Measurements from ENCODE around the gene DCLRE1B.

DCLRE1B gene

DNA sequence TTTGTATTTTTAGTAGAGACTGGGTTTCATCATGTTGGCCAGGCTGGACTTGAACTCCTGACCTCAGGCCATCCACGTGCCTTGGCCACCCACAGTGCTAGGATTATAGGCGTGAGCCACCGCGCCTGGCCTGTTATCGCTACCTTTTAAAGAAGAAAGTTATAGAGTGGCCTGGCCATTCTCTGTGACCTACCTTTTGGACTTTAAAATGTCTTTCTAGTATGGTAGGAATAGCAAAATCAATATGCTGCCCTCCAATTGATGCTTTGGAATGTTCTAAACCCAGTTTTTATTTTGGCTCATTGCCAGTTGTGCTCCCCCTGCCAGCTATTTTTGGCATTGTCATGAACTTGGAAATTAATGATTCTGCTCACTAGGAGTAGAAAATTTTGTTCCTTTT is 43.9 kb downstream of the DCLRE1B start:
- Histone ChIP-seq H3K9me3 (ENCODE audit: insufficient read depth, low read length) (no peaks in the 10 kb centered on the region), H3K4me1 (ENCODE audit: insufficient read depth, insufficient read length) (no peaks in the 10 kb centered on the region), H3K4me3 (ENCODE audit: insufficient read length, low read depth) (no peak overlapping the region), H3K36me3 (ENCODE audit: insufficient read depth, insufficient read length, low read length) (peaks cover 26% of the 10 kb centered on the region), H3K27me3 (ENCODE audit: insufficient read depth, insufficient read length) (no peaks in the 10 kb centered on the region), H3K9ac (ENCODE audit: insufficient read length, low read depth) (no peak overlapping the region)
- no peak for DNase-seq (ENCODE audit: low read depth, low spot score)
- TF ChIP-seq SUZ12 (IDR thresholded peaks at IDR 0.05; ENCODE audit: extremely low read depth, insufficient read depth, insufficient read length) (no peak), YY1 (IDR thresholded peaks at IDR 0.05; ENCODE audit: insufficient read depth, insufficient read length) (no peak), ZNF274 (IDR thresholded peaks at IDR 0.05; ENCODE audit: low read depth, low read length) (no peak)

DNA sequence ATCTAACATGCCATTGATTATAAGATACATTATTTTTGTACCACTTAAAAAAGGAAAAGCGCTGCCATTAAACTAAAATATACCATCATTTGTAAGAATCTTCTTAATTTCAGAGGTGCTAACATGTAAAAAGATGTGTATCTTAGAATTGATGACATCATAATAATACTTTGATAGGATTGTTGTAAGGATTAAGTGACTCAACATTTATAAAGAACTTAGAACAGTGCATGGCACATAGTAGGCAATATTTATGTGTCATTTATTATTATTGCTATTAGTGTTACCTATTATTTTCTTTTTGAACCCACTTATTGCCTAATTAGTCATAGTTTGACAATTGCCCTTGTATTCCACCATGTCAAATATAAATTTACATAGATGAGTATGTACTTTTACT is 45.8 kb downstream of the DCLRE1B start:
- TF ChIP-seq SUZ12 (IDR thresholded peaks at IDR 0.05; ENCODE audit: extremely low read depth, insufficient read depth, insufficient read length) (no peak), YY1 (IDR thresholded peaks at IDR 0.05; ENCODE audit: insufficient read depth, insufficient read length) (no peak), ZNF274 (IDR thresholded peaks at IDR 0.05; ENCODE audit: low read depth, low read length) (no peak)
- H3K27me3 ChIP-seq (ENCODE audit: insufficient read depth, insufficient read length), result no peaks in the 10 kb centered on the region
- H3K36me3 ChIP-seq (ENCODE audit: insufficient read depth, insufficient read length, low read length), result peaks cover 37% of the 10 kb centered on the region
- H3K9me3 ChIP-seq (ENCODE audit: insufficient read depth, low read length), result no peaks in the 10 kb centered on the region
- H3K4me3 ChIP-seq (ENCODE audit: insufficient read length, low read depth), result no peak overlapping the region
- no peak overlapping the region for H3K9ac ChIP-seq (ENCODE audit: insufficient read length, low read depth)
- DNase-seq (ENCODE audit: low read depth, low spot score), result no peak
- no peaks in the 10 kb centered on the region for H3K4me1 ChIP-seq (ENCODE audit: insufficient read depth, insufficient read length)

DNA sequence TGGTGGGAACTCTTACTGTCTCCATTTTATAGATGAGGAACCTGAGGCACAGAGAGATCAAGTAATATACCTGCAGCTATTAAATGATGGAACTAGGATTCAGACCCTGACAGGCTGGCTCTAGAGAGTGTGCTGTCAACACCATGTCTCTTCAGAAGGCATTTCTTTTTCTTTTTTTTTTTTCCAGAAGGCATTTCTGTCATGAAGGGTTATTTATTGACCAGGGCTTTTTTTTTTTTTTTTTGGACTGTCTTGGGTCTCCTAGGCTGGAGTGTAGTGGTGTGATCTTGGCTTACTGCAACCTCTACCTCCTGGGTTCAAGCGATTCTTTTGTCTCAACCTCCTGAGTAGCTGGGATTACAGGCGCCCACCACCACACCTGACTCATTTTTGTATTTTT is 46.6 kb downstream of the DCLRE1B start:
- Histone ChIP-seq H3K4me3 (ENCODE audit: insufficient read length, low read depth) (no peak overlapping the region), H3K9ac (ENCODE audit: insufficient read length, low read depth) (no peak overlapping the region), H3K4me1 (ENCODE audit: insufficient read depth, insufficient read length) (no peaks in the 10 kb centered on the region), H3K36me3 (ENCODE audit: insufficient read depth, insufficient read length, low read length) (peaks cover 42% of the 10 kb centered on the region), H3K27me3 (ENCODE audit: insufficient read depth, insufficient read length) (no peaks in the 10 kb centered on the region), H3K9me3 (ENCODE audit: insufficient read depth, low read length) (no peaks in the 10 kb centered on the region)
- DNase-seq (ENCODE audit: low read depth, low spot score), result no peak
- TF ChIP-seq SUZ12 (IDR thresholded peaks at IDR 0.05; ENCODE audit: extremely low read depth, insufficient read depth, insufficient read length) (no peak), ZNF274 (IDR thresholded peaks at IDR 0.05; ENCODE audit: low read depth, low read length) (no peak), YY1 (IDR thresholded peaks at IDR 0.05; ENCODE audit: insufficient read depth, insufficient read length) (no peak)

DNA sequence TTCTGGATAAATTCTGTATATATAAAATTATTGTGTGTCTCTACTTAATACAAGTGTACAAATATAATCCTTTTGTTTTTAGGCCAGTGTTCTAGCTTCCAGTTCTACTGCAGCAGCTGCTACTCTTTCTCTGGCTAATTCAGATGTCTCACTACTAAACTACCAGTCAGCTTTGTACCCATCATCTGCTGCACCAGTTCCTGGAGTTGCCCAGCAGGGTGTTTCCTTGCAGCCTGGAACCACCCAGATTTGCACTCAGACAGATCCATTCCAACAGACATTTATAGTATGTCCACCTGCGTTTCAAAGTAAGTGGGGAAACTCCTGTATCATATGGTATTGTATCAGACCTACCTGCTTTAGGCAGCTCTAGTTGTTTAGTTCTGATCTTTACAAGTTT is 52.9 kb downstream of the DCLRE1B start:
- H3K9me3 ChIP-seq (ENCODE audit: insufficient read depth, low read length), result no peaks in the 10 kb centered on the region
- H3K9ac ChIP-seq (ENCODE audit: insufficient read length, low read depth), result no peak overlapping the region
- no peak overlapping the region for H3K4me3 ChIP-seq (ENCODE audit: insufficient read length, low read depth)
- no peaks in the 10 kb centered on the region for H3K27me3 ChIP-seq (ENCODE audit: insufficient read depth, insufficient read length)
- H3K36me3 ChIP-seq (ENCODE audit: insufficient read depth, insufficient read length, low read length), result peaks cover 78% of the 10 kb centered on the region
- no peaks in the 10 kb centered on the region for H3K4me1 ChIP-seq (ENCODE audit: insufficient read depth, insufficient read length)
- no peak for TF ChIP-seq SUZ12 (IDR thresholded peaks at IDR 0.05; ENCODE audit: extremely low read depth, insufficient read depth, insufficient read length)
- TF ChIP-seq YY1 (IDR thresholded peaks at IDR 0.05; ENCODE audit: insufficient read depth, insufficient read length), result no peak
- no peak for TF ChIP-seq ZNF274 (IDR thresholded peaks at IDR 0.05; ENCODE audit: low read depth, low read length)
- no peak for DNase-seq (ENCODE audit: low read depth, low spot score)

DNA sequence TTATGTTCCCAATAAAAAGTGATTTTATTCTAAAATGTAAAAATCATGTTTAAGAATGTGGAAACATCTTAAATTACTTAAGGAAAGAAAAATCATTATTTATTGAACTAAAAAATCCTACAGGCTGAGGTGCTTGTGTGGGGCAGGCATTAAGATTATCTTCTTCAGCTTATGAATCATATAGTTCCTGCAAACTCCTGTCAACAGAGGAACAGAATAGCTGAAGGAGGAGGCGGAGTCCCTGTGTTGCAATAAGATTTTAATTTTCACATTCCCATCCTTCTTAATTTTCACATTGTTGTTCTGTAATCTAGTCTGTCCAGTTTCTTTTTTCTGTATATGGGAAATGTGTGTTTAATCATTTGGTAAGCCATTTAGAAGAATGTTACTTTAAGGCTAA is 53.6 kb downstream of the DCLRE1B start:
- H3K9me3 ChIP-seq (ENCODE audit: insufficient read depth, low read length), result no peaks in the 10 kb centered on the region
- H3K9ac ChIP-seq (ENCODE audit: insufficient read length, low read depth), result no peak overlapping the region
- H3K36me3 ChIP-seq (ENCODE audit: insufficient read depth, insufficient read length, low read length), result peaks cover 80% of the 10 kb centered on the region
- no peaks in the 10 kb centered on the region for H3K4me1 ChIP-seq (ENCODE audit: insufficient read depth, insufficient read length)
- no peak overlapping the region for H3K4me3 ChIP-seq (ENCODE audit: insufficient read length, low read depth)
- TF ChIP-seq SUZ12 (IDR thresholded peaks at IDR 0.05; ENCODE audit: extremely low read depth, insufficient read depth, insufficient read length), result no peak
- no peak for TF ChIP-seq ZNF274 (IDR thresholded peaks at IDR 0.05; ENCODE audit: low read depth, low read length)
- no peak for TF ChIP-seq YY1 (IDR thresholded peaks at IDR 0.05; ENCODE audit: insufficient read depth, insufficient read length)
- DNase-seq (ENCODE audit: low read depth, low spot score), result no peak
- no peaks in the 10 kb centered on the region for H3K27me3 ChIP-seq (ENCODE audit: insufficient read depth, insufficient read length)

DNA sequence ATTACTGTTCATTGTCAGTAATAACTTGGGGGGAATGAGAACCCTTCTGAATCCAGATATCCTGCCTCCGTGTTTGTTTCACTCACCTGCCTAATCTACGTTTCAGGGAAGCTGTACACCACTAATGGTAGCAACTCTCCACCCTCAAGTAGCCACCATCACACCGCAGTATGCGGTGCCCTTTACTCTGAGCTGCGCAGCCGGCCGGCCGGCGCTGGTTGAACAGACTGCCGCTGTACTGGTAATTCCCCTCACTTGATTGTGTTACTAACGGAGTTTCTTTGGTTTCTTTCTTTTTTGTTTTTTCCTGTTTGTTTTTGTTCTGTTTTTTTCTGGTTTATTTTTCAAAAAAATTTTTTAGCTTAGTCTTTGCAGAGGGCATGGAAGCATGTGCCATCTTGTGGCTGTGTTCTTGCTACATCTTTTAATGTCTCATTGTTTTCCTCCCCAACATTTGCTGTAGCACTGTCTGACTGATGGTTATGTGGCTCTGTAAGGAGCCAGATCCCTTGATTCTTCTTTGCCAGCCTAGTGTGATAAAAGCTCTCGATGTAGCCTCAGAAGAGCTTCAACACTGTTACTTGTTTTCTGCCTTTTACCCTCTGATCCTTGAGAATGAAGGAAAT is 58.3 kb downstream of the DCLRE1B start:
- DNase-seq (ENCODE audit: low read depth, low spot score), result no peak
- H3K36me3 ChIP-seq (ENCODE audit: insufficient read depth, insufficient read length, low read length), result peaks cover 79% of the 10 kb centered on the region

More for the DNA sequence above, 58.3 kb downstream of the DCLRE1B start:
- H3K27me3 ChIP-seq (ENCODE audit: insufficient read depth, insufficient read length), result no peaks in the 10 kb centered on the region
- H3K9ac ChIP-seq (ENCODE audit: insufficient read length, low read depth), result no peak overlapping the region
- no peaks in the 10 kb centered on the region for H3K4me1 ChIP-seq (ENCODE audit: insufficient read depth, insufficient read length)
- H3K9me3 ChIP-seq (ENCODE audit: insufficient read depth, low read length), result no peaks in the 10 kb centered on the region
- no peak overlapping the region for H3K4me3 ChIP-seq (ENCODE audit: insufficient read length, low read depth)
- TF ChIP-seq YY1 (IDR thresholded peaks at IDR 0.05; ENCODE audit: insufficient read depth, insufficient read length) (no peak), SUZ12 (IDR thresholded peaks at IDR 0.05; ENCODE audit: extremely low read depth, insufficient read depth, insufficient read length) (no peak), ZNF274 (IDR thresholded peaks at IDR 0.05; ENCODE audit: low read depth, low read length) (no peak)

Measured in NT2/D1 (cell line).